Ovary (tissue), 3 donors: ENCODE measurements around the gene PPM1M.

ENCODE experiments used
- CTCF ChIP-seq, 3 donors: fragments of 450-650 bp in 2 of 3; fragments of 200-600 bp in 1 of 3; IDR thresholded peaks; one replicate each; pipeline versions ENCODE4 v1.5.1 to v1.8.0; 2016 to 2022; ENCODE audit warnings: antibody characterized with exemption in 3 of 3, mild to moderate bottlenecking in 1 of 3
- EP300 ChIP-seq: sonication (generic); formaldehyde crosslinking; IDR thresholded peaks from one replicate; pipeline ENCODE4 v1.6.1; 2017; ENCODE audit warnings: antibody characterized with exemption
- donor health status: DM: no; HTN: no; CAD: no.

GRCh38 chr3:52233108-52233591 is 12.4 kb upstream of the PPM1M start:
- TF ChIP-seq CTCF (IDR thresholded peaks at IDR 0.05) (no peak), EP300 (no peak)
